GM15510 (cell line): ENCODE data around the gene THBS2.

ENCODE experiments used
- POLR2A ChIP-seq: IDR thresholded peaks from 3 replicates; pipeline ENCODE4 v1.6.1; 2011; ENCODE audit warnings: borderline replicate concordance; ENCODE audit not compliant: insufficient read length; ENCODE audit errors: extremely low read depth

The THBS2 gene

DNA sequence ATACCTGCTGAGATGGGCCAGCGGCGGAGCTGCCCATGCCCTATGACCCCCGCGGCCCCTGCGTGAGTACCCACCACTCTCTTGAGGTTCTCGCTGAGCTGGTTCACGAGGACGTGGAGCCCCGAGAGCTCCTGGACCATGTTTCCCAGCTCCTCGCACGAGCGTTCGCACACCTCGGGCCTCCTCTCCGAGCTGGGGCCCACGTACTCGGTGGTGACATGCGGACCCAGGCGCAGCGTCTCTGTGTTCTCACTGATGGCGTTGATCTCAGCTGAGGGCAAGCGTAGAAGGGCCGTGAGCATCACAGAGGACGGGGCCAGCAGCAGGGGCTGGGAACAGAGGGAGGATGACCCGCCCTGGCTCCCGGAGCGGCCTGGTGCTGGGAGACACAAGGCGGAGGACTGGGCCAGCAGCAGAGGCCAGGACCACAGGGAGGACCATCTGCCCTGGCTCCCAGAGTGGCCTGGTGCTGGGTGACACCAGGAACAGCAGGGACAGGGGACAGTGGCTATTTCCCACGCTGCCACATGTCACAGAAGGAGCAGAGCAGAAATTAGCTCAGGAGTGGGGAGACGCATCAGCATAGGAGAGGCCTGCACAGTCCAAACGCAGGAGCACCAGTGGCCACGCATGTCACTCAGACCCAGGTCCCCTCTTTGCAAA is 11.8 kb downstream of the THBS2 start:
- no peak for TF ChIP-seq POLR2A

- no peak for TF ChIP-seq POLR2A
Observed at GRCh38 chr6:169240591-169241390, 12.9 kb downstream of the THBS2 start.

- no peak for TF ChIP-seq POLR2A
Observed at GRCh38 chr6:169240125-169240524, 13.5 kb downstream of the THBS2 start.

GRCh38 chr6:169239181-169239580 is 14.5 kb downstream of the THBS2 start:
- TF ChIP-seq POLR2A: no peak

DNA sequence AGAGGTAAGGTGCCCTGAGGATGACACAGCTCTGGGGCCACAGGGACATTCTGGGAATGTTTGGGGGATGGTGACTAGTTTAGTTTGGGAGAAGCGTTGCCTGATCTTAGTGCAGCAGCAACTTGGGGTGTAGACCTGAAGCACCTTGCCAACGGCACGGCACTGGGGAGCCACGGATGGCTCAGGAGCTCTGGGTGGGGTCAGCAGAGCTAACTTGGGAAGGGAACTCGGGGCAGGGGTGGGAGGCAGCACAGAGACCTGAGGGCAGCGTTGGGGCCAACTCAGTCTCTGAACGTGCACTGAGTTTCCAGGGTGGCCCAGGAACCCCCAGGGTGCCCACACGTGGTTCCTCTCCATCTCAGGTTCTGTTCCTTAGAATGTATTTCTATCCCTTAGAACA is 14.9 kb downstream of the THBS2 start:
- no peak for TF ChIP-seq POLR2A

DNA sequence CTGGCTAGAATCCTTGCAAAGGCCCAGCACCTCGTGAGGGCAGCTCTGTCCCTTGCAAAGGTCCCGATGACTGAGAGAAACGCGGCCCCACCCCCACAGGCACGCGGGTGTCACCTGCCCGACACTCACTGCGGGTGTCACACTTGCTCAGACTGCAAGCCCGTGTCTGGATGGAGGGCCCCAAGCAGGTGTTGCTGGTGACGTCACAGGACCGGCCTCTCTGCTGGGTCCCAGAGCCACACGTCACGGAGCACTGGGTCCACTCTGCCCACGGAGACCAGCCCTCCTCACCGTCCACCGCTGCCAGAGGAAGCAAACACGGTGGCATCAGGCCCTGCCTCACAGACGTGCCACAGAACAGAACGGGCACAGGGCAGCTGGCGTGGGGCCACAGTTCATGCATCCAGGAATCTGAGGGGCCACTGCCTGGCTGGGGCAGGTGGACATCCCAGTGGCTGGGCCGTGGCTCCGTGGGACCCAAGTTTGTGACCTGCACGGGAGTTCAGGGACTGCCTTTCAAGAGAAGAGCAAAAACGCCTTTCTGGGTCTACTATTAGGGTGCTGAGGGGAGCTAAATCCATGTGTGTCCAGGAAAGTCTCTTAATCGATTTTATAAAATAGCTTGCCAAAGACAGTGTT is 16.0 kb downstream of the THBS2 start:
- no peak for TF ChIP-seq POLR2A

DNA sequence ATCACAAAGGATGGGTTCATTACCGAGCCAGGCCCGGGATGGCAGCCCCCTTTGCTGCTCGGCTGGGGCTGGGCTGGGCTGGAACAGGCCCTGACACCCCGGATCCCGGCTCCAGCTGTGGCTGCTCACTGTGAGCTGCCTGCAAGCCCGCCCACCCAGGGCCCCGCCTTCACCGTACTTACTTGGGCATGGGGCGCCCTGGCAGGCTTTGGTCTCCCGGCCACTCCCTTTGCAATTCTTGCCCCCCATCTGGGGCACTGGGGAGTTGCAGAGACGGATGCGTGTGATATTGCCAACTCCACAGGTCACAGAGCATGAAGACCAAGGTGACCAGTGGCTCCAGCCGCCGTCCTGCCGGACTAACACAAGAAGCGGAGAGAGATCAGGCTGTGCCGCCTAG is 16.7 kb downstream of the THBS2 start:
- no peak for TF ChIP-seq POLR2A

- TF ChIP-seq POLR2A: no peak
Observed at GRCh38 chr6:169236545-169236944, 17.1 kb downstream of the THBS2 start.

DNA sequence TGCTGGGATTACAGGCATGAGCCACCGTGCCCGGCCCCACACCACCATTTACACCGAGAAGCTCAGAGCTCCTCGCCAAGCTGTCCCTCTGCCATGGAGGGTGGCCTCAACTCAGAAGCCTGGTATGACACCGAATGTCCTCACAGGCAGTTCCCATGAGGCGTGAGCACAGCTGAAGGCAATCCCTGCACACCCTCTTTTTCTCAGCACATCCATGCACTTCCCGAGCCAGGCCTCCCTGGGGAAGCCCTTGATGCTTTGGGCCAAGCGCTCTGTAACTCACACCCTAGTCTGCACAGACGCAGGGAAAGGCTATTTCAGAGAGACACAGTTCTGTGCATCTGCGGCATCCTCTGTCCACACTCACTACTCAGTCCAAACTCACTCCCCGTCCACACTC is 18.4 kb downstream of the THBS2 start:
- TF ChIP-seq POLR2A: no peak

DNA sequence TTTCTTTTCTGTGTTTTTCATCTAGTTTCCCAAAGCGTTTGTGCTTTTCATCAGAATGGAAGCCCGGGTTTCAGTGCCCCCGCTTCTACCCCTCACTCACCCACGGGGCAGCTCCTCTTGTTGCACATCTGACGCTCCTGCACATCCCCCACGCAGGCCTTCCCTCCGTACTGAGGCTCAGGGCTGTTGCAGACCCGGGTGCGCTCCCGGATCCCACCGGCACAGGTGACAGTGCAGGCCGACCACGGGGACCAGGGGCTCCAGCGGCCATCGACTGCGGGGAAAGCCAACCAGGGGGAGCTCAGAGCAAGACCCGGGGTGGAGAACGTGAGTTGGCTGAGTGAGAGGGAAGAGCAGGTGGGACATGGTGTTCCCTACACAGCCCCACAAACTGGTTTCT is 19.0 kb downstream of the THBS2 start:
- TF ChIP-seq POLR2A: no peak

GRCh38 chr6:169233832-169234231 is 19.8 kb downstream of the THBS2 start:
- TF ChIP-seq POLR2A: no peak

- TF ChIP-seq POLR2A: no peak
Observed at GRCh38 chr6:169233181-169233580, 20.5 kb downstream of the THBS2 start.

DNA sequence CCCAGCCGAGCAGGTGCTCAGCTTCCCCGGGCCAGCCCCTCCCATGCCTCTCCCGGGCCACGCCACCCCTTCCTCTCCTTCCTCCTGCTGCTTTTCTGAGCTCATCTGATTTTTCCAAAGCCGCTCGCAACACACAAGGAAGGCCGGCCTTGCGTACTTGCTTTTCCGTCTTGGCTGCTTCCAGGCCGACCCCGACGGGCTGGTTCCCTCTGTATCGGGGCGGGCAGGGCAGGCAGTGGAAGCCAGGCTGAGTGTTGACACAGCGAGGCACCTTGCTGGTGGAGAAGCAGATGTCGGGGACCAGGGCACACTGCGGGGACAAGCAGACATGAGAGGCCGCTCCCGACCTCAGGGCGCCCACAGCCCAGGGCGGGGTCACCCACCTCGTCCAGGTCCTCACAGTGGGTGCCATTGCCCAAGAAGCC is 21.1 kb downstream of the THBS2 start:
- no peak for TF ChIP-seq POLR2A

- no peak for TF ChIP-seq POLR2A
Observed at GRCh38 chr6:169231790-169232506, 21.7 kb downstream of the THBS2 start.
